Hepatocyte (in vitro differentiated cells): ENCODE measurements around the gene A2ML1.

Experiments
- EZH2 ChIP-seq: fragments of 200-600 bp; sonication (generic); IDR thresholded peaks from 2 replicates; pipeline ENCODE4 v1.6.1; 2016; ENCODE audit warnings: antibody characterized with exemption, mild to moderate bottlenecking, borderline replicate concordance
- TF ChIP-seq, protein P1 (sequence below): fragments of 200-600 bp; sonication (generic); IDR thresholded peaks from 2 replicates; pipeline ENCODE4 v1.5.1; 2016; ENCODE audit warnings: antibody characterized with exemption, mild to moderate bottlenecking; ENCODE audit not compliant: poor library complexity

DNA sequence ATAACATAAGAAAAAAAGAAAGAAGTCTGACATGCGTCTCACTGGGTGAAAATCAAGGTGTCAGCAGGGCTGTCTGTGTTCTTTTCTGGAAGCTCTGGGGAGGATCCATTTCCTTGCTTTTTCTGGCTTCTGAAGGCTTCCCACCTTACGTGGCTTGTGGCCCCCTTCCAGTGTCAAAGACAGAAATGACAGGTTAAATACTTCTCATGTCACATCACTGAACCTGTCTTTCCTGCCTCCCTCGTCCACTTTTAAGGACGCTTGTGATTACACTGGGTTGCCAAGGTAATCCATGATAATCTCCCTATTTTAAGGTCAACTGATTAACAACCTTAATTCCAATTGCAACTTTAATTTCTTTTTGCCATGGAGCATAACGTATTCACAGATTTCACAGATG, 87.3 kb downstream of the A2ML1 start:
- TF ChIP-seq, protein P1, sequence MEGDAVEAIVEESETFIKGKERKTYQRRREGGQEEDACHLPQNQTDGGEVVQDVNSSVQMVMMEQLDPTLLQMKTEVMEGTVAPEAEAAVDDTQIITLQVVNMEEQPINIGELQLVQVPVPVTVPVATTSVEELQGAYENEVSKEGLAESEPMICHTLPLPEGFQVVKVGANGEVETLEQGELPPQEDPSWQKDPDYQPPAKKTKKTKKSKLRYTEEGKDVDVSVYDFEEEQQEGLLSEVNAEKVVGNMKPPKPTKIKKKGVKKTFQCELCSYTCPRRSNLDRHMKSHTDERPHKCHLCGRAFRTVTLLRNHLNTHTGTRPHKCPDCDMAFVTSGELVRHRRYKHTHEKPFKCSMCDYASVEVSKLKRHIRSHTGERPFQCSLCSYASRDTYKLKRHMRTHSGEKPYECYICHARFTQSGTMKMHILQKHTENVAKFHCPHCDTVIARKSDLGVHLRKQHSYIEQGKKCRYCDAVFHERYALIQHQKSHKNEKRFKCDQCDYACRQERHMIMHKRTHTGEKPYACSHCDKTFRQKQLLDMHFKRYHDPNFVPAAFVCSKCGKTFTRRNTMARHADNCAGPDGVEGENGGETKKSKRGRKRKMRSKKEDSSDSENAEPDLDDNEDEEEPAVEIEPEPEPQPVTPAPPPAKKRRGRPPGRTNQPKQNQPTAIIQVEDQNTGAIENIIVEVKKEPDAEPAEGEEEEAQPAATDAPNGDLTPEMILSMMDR, result no peak
- no peak for TF ChIP-seq EZH2
